ENCODE data around the gene C3orf18.

DNA sequence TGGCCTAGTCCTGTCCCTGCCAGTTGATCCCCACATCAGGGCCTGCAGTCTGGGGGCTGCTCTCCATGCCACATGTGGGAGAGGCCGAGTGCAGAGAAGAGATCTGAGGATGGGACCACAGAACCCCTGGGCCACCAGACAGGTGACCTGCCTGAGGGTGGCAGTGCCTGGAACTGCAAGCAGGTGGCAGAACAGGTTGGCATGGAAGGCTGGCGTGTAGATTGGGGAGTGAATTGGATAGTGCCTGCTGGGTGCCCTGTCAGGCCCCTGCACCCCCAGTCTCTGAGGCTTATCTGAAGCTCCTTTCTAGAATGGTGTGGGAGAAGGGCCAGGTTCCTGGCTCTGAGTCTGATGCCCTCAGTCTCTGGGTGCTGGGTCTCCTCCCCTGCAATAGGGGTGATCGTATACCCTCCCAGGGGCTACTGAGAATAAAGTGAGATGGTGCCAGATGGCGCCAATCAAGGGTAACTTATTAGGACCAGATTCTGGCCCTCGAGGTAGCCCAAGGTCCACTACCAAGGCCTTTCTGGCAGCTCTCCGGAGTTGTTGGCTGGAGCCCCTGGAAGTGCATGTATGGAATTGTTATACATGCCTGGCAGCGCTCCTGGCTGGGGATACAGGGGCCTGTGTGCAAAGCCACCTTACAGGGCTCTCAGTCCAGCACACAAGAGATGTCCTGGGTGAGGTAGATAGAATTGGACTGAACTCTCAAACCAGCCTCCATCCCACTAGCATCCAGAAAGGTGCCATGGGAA, 15.7 kb downstream of the C3orf18 start:
- TF ChIP-seq CTCF (IDR thresholded peaks at IDR 0.05; ENCODE audit: insufficient read depth, low read depth, low read length), result no peak
- TF ChIP-seq EZH2 (IDR thresholded peaks at IDR 0.05; ENCODE audit: insufficient read depth, low read length), result no peak
